Uterus (tissue), 2 donors: ENCODE measurements around the gene MIB2.

Experiments used
- CTCF ChIP-seq, 4 experiments: fragments of 200-600 bp in 2 of 4; fragments of 450-650 bp in 2 of 4; sonication (generic) in 2 of 4; IDR thresholded peaks; one replicate each; pipeline ENCODE4 v1.5.1; 2016 to 2019; ENCODE audit warnings: antibody characterized with exemption in 4 of 4, mild to moderate bottlenecking in 2 of 4, moderate library complexity in 1 of 4
- POLR2A ChIP-seq, 2 donors: fragments of 450-650 bp; IDR thresholded peaks; one replicate each; pipeline ENCODE4 v1.6.1; 2016; ENCODE audit warnings: antibody characterized with exemption in 2 of 2, mild to moderate bottlenecking in 1 of 2, moderate library complexity in 1 of 2

- no peak for TF ChIP-seq CTCF (IDR thresholded peaks at IDR 0.05)
- TF ChIP-seq POLR2A (IDR thresholded peaks at IDR 0.05): no peak
Measured at GRCh38 chr1:1670866-1671265, 55.6 kb downstream of the MIB2 start.
